ENCODE results near the gene AMH. TPM values are rescaled to one million over a fixed set of nuclear protein-coding genes. Genes with fewer than 3 reads are reported as not detected.

AMH gene
- total RNA-seq, 1 experiment from 2014 or later, result 21.9 TPM

- BruUV-seq (replicated peaks), result no TSS peak
Observed at GRCh38 chr19:2229103-2230032, 19.8 kb upstream of the AMH start.

More at GRCh38 chr19:2229103-2230032, 19.8 kb upstream of the AMH start:
- Histone ChIP-seq H3K27me3 (ENCODE audit: control insufficient read depth, insufficient read depth, low read length) (no peaks in the 10 kb centered on the region), H3K27ac (ENCODE audit: low read length) (no peak overlapping the region), H3K36me3 (ENCODE audit: control insufficient read depth, insufficient read depth, low read length) (no peaks in the 10 kb centered on the region), H3K9me3 (ENCODE audit: control insufficient read depth, insufficient read depth, low read depth, low read length) (no peaks in the 10 kb centered on the region), H3K4me3 (ENCODE audit: low read depth in 2 of 2, low read length in 2 of 2) (no peak overlapping the region), H3K4me1 (ENCODE audit: control insufficient read depth, insufficient read depth, low read length) (peaks cover 19% of the 10 kb centered on the region)
- intact Hi-C loops (cut with micrococcal nuclease; ENCODE audit: unreplicated experiment), result loop anchor here (5.0 kb wide), 1 partner anchor 72 kb away; no protein-coding TSS in a partner anchor
- DNase-seq (ENCODE audit: low read depth, low spot score) (no peak), ATAC-seq (no peak)
- CTCF ChIA-PET, result no interaction called here
- POLR2A ChIA-PET, result interaction anchor here (0.6 kb wide), 1 partner anchor 67 kb away, joined by 9 read pairs; no protein-coding TSS in a partner anchor
- no peak for TF ChIP-seq REST (IDR thresholded peaks at IDR 0.05; ENCODE audit: insufficient read depth in 1 of 2, low read depth in 2 of 2, low read length in 1 of 2)
- no peak for TF ChIP-seq SIN3A (IDR thresholded peaks at IDR 0.05; ENCODE audit: borderline replicate concordance, insufficient read depth, low read depth, low read length)
- no peak for TF ChIP-seq POLR2AphosphoS5 (IDR thresholded peaks at IDR 0.05; ENCODE audit: low read depth, low read length)
- TF ChIP-seq CTCF (IDR thresholded peaks at IDR 0.05), result no peak
- no peak for TF ChIP-seq TCF7L2 (IDR thresholded peaks at IDR 0.05; ENCODE audit: low read depth, low read length)
- in situ Hi-C loops (cut with HindIII; ENCODE audit: low pct_unique_long_range_greater_than_20kb, low sequenced_read_pairs), result no loop called here
